IMR-90 (cell line): Measurements from ENCODE around the gene ZNF816. TPM values are rescaled to one million over a fixed set of nuclear protein-coding genes. Genes with fewer than 3 reads are reported as not detected.

Source experiments
- ATAC-seq: fragments of 200-7000 bp; cut with Tn5 transposase; 2 replicates; pipeline ENCODE4 v1.9.1; 2020; ENCODE audit warnings: low read depth, mild to moderate bottlenecking, moderate library complexity
- BruUV-seq: library from RNA; stranded (reverse); fragments of 400-500 nt; replicated peaks from 2 replicates; lab custom pipeline; 2021; lab: Mats Ljungman, UMichigan
- CTCF ChIA-PET: fragments of 300-600 bp; formaldehyde crosslinking; extraction: SDS; loops from one replicate; lab custom pipeline; 2021; ENCODE audit warnings: antibody characterized with exemption; lab: Yijun Ruan, JAX
- POLR2A ChIA-PET: fragments of 300-600 bp; sonication (Branson Sonifier 250); formaldehyde crosslinking; loops from one replicate; lab custom pipeline; 2022; ENCODE audit warnings: antibody characterized with exemption; ENCODE audit not compliant: unreplicated experiment; lab: Charles Lee
- DNase-seq: peaks from one replicate; pipeline ENCODE4 v3.0.0; 2013
- H2AFZ ChIP-seq: replicated peaks from 2 replicates; pipeline ENCODE3; 2013; ENCODE audit warnings: low read length, mild to moderate bottlenecking; ENCODE audit not compliant: poor library complexity
- H2AK5ac ChIP-seq: 2 replicates; pipeline ENCODE4 v1.6.1; 2013; ENCODE audit warnings: low read depth, low read length, inconsistent platforms
- H2AK9ac ChIP-seq: replicated peaks from 2 replicates; pipeline ENCODE3; 2013; ENCODE audit warnings: mild to moderate bottlenecking, low read depth, low read length, moderate library complexity; ENCODE audit not compliant: poor library complexity
- H2BK120ac ChIP-seq: 2 replicates; pipeline ENCODE4 v1.6.1; 2013; ENCODE audit warnings: low read depth, low read length, inconsistent platforms
- H2BK15ac ChIP-seq: 3 replicates; pipeline ENCODE4 v1.6.1; 2013; ENCODE audit warnings: low read depth, low read length, inconsistent platforms
- H2BK20ac ChIP-seq: 2 replicates; pipeline ENCODE4 v1.6.1; 2013; ENCODE audit warnings: low read depth, mild to moderate bottlenecking, inconsistent platforms, low read length, moderate library complexity
- H2BK5ac ChIP-seq: 2 replicates; pipeline ENCODE4 v1.6.1; 2013; ENCODE audit warnings: mild to moderate bottlenecking, low read depth, low read length, inconsistent platforms; ENCODE audit not compliant: poor library complexity, severe bottlenecking
- H3K14ac ChIP-seq: replicated peaks from 2 replicates; pipeline ENCODE4 v1.6.1; 2013; ENCODE audit warnings: low read depth, low read length, inconsistent platforms
- H3K18ac ChIP-seq: 2 replicates; pipeline ENCODE4 v1.6.1; 2013; ENCODE audit warnings: low read depth, low read length, control low read depth
- H3K23ac ChIP-seq: 2 replicates; pipeline ENCODE4 v1.6.1; 2013; ENCODE audit warnings: low read depth, low read length, inconsistent platforms
- H3K27ac ChIP-seq: 2 replicates; pipeline ENCODE4 v1.5.1; 2013; ENCODE audit warnings: mild to moderate bottlenecking, control low read depth, low read length; ENCODE audit not compliant: insufficient read depth
- H3K27me3 ChIP-seq: 2 replicates; pipeline ENCODE4 v1.6.1; 2013; ENCODE audit warnings: low read length; ENCODE audit not compliant: control insufficient read depth, insufficient read depth
- H3K36me3 ChIP-seq: 2 replicates; pipeline ENCODE4 v1.6.1; 2013; ENCODE audit warnings: low read length, mixed read lengths; ENCODE audit not compliant: control insufficient read depth, insufficient read depth
- H3K4ac ChIP-seq: 2 replicates; pipeline ENCODE4 v1.6.1; 2013; ENCODE audit warnings: low read depth, low read length, inconsistent platforms
- H3K4me1 ChIP-seq: 2 replicates; pipeline ENCODE4 v1.6.1; 2013; ENCODE audit warnings: low read length, mixed read lengths; ENCODE audit not compliant: control insufficient read depth, insufficient read depth
- H3K4me2 ChIP-seq: 2 replicates; pipeline ENCODE4 v1.6.1; 2013; ENCODE audit warnings: low read depth, mild to moderate bottlenecking, control low read depth, low read length, moderate library complexity
- H3K4me3 ChIP-seq: 2 replicates; pipeline ENCODE4 v1.5.1; 2013; ENCODE audit warnings: low read depth, mild to moderate bottlenecking, control low read depth, low read length, moderate library complexity; ENCODE audit not compliant: insufficient read depth
- H3K56ac ChIP-seq: 2 replicates; pipeline ENCODE4 v1.6.1; 2013; ENCODE audit warnings: low read length, inconsistent platforms; ENCODE audit not compliant: insufficient read depth; ENCODE audit errors: extremely low read depth
- H3K79me1 ChIP-seq, 2 experiments: 2 replicates each; pipeline ENCODE4 v1.6.1; 2013; ENCODE audit warnings: low read length in 2 of 2, inconsistent platforms in 1 of 2, low read depth in 1 of 2
- H3K9ac ChIP-seq: 2 replicates; pipeline ENCODE4 v1.6.1; 2013; ENCODE audit warnings: low read depth, low read length, control low read depth
- H3K9me1 ChIP-seq: 2 replicates; pipeline ENCODE4 v1.6.1; 2013; ENCODE audit warnings: low read length, inconsistent platforms; ENCODE audit not compliant: insufficient read depth
- H3K9me3 ChIP-seq: 2 replicates; pipeline ENCODE4 v1.6.1; 2013; ENCODE audit warnings: low read length; ENCODE audit not compliant: control insufficient read depth, insufficient read depth
- H4K20me1 ChIP-seq: 2 replicates; pipeline ENCODE4 v1.6.1; 2013; ENCODE audit warnings: low read length, inconsistent platforms; ENCODE audit not compliant: insufficient read depth
- H4K5ac ChIP-seq: 2 replicates; pipeline ENCODE4 v1.6.1; 2013; ENCODE audit warnings: mild to moderate bottlenecking, low read depth, low read length, control low read depth
- H4K8ac ChIP-seq, 2 experiments: 2 replicates each; pipeline ENCODE4 v1.6.1; 2013; ENCODE audit warnings: low read depth in 2 of 2, low read length in 2 of 2, control low read depth in 1 of 2, inconsistent platforms in 1 of 2
- H4K91ac ChIP-seq: 2 replicates; pipeline ENCODE4 v1.6.1; 2013; ENCODE audit warnings: low read depth, low read length, inconsistent platforms; ENCODE audit not compliant: insufficient read depth
- BHLHE40 ChIP-seq: fragments of 150-350 bp; IDR thresholded peaks from 2 replicates; pipeline ENCODE4 v1.6.1; 2016; ENCODE audit warnings: mild to moderate bottlenecking, low read depth, low read length
- CEBPB ChIP-seq: IDR thresholded peaks from 2 replicates; pipeline ENCODE4 v1.6.1; 2012; ENCODE audit warnings: low read depth, low read length, improper control_type of control experiment
- CHD1 ChIP-seq: IDR thresholded peaks from 2 replicates; pipeline ENCODE4 v1.6.1; 2012; ENCODE audit warnings: low read depth, low read length, improper control_type of control experiment
- FOS ChIP-seq: fragments of 150-350 bp; IDR thresholded peaks from 2 replicates; pipeline ENCODE4 v1.6.1; 2016; ENCODE audit warnings: low read depth, low read length
- MAFK ChIP-seq: IDR thresholded peaks from 2 replicates; pipeline ENCODE4 v1.6.1; 2012; ENCODE audit warnings: low read depth, low read length, improper control_type of control experiment
- MAZ ChIP-seq: IDR thresholded peaks from 2 replicates; pipeline ENCODE4 v1.6.1; 2012; ENCODE audit warnings: low read depth, mild to moderate bottlenecking, low read length, improper control_type of control experiment, moderate library complexity, borderline replicate concordance
- MXI1 ChIP-seq: IDR thresholded peaks from 2 replicates; pipeline ENCODE4 v1.6.1; 2012; ENCODE audit warnings: low read depth, mild to moderate bottlenecking, low read length, moderate library complexity, borderline replicate concordance
- NFE2L2 ChIP-seq: fragments of 150-350 bp; IDR thresholded peaks from 2 replicates; pipeline ENCODE4 v1.6.1; 2016; ENCODE audit warnings: low read depth, mild to moderate bottlenecking, low read length
- POLR2A ChIP-seq: IDR thresholded peaks from 2 replicates; pipeline ENCODE4 v1.6.1; 2012; ENCODE audit warnings: mild to moderate bottlenecking, low read depth, low read length
- RAD21 ChIP-seq: IDR thresholded peaks from 2 replicates; pipeline ENCODE4 v1.6.1; 2012; ENCODE audit warnings: low read length, improper control_type of control experiment
- RCOR1 ChIP-seq: IDR thresholded peaks from 2 replicates; pipeline ENCODE4 v1.6.1; 2012; ENCODE audit warnings: mild to moderate bottlenecking, low read length, improper control_type of control experiment; ENCODE audit not compliant: insufficient replicate concordance
- RFX5 ChIP-seq: IDR thresholded peaks from 2 replicates; pipeline ENCODE4 v1.8.0; 2012; ENCODE audit warnings: low read depth, mild to moderate bottlenecking, low read length, moderate library complexity
- SMC3 ChIP-seq: fragments of 150-350 bp; IDR thresholded peaks from 2 replicates; pipeline ENCODE4 v1.6.1; 2016; ENCODE audit warnings: low read depth, mild to moderate bottlenecking, antibody characterized with exemption, low read length, moderate library complexity
- WGBS, 2 experiments: methylation state at CpG; one replicate each; pipeline versions ENCODE4 v1.1.5 to v1.1.7; 2013; ENCODE audit warnings: missing lambda C conversion rate in 2 of 2; ENCODE audit not compliant: insufficient read length in 1 of 2; ENCODE audit errors: extremely low coverage in 2 of 2; 5-methylcytosine and 5-hydroxymethylcytosine counted together
- dilution Hi-C: fragments of 300-500 bp; cut with HindIII; formaldehyde crosslinking; loops from one replicate; pipeline ENCODE4 v1.14.3; 2018; ENCODE audit warnings: low sequenced_read_pairs; ENCODE audit not compliant: unreplicated experiment
- in situ Hi-C: fragments of 300-500 bp; cut with MboI; formaldehyde crosslinking; loops from 3 replicates; pipeline ENCODE4 v1.14.3; 2019; ENCODE audit warnings: low sequenced_read_pairs, inconsistent platforms, mixed read lengths
- intact Hi-C: fragments of 100-400 bp; cut with micrococcal nuclease; formaldehyde crosslinking; loops from 2 replicates; pipeline ENCODE4 v1.10.0; 2022
- polyA plus RNA-seq, 3 experiments: library from polyadenylated mRNA; depleted of rRNA; stranded (reverse); fragments of >200 nt; gene quantifications; 2 replicates each; pipeline ENCODE4 v1.2.3, GENCODE V29; 2012; ENCODE audit warnings: low replicate concordance in 1 of 3
- total RNA-seq: library from RNA; depleted of rRNA; stranded (reverse); fragments of >200 nt; gene quantifications from 2 replicates; pipeline ENCODE4 v1.2.3, GENCODE V29; 2012
- TF ChIP-seq, protein P1 (sequence below): conservative IDR thresholded peaks from 2 replicates; pipeline ENCODE4 v1.5.1; 2012; ENCODE audit warnings: mild to moderate bottlenecking, low read depth, low read length, improper control_type of control experiment
- TF ChIP-seq, protein P2 (sequence below): fragments of 150-350 bp; IDR thresholded peaks from 2 replicates; pipeline ENCODE4 v1.6.1; 2016; ENCODE audit warnings: low read depth, mild to moderate bottlenecking, low read length, moderate library complexity, borderline replicate concordance
- TF ChIP-seq, protein P3 (sequence below): fragments of 150-350 bp; IDR thresholded peaks from 2 replicates; pipeline ENCODE4 v1.6.1; 2017; ENCODE audit warnings: mild to moderate bottlenecking, antibody characterized with exemption, low read length, low read depth

Gene ZNF816
- total and polyA plus RNA-seq, 2 of the 4 experiments (the other 2 are of a cell fraction), result 1.6 to 12.0 TPM

DNA sequence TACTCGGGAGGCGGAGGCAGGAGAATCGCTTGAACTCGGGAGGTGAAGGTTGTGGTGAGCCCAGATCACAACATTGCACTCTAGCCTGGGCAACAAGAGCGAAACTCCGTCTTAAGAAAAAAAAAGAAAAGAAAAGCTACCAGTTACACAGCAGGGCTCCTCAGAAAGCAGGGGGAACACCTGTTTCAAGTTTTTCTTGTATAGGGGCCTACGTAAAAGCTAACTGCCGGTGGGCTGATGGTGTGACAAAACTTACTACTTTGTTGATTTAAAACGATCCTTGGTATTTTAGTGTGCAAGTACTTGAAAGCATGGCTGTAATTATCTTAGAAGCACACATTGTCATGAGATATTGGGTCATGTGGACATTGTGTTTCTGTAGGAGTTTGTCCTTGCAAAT lies 35.3 kb upstream of the ZNF816 start:
- no peak overlapping the region for H3K27ac ChIP-seq
- no peak overlapping the region for H2BK120ac ChIP-seq
- H4K91ac ChIP-seq, result no peak overlapping the region
- H2AK5ac ChIP-seq, result no peak overlapping the region
- intact Hi-C loops (loop anchor here (10.0 kb wide), 1 partner anchor 197 kb away; the partner anchor contains the start of gene ZNF665), dilution Hi-C loops (no loop called here), in situ Hi-C loops (no loop called here)
- no peak overlapping the region for H2BK5ac ChIP-seq
- no peak overlapping the region for H3K14ac ChIP-seq
- no peak overlapping the region for H2BK20ac ChIP-seq
- H3K4me3 ChIP-seq, result no peak overlapping the region
- H3K4me1 ChIP-seq, result no peaks in the 10 kb centered on the region
- H3K9me3 ChIP-seq, result no peaks in the 10 kb centered on the region
- ATAC-seq (no peak), DNase-seq (no peak)
- no peaks in the 10 kb centered on the region for H4K20me1 ChIP-seq
- no peaks in the 10 kb centered on the region for H3K27me3 ChIP-seq
- H2AK9ac ChIP-seq, result no peak overlapping the region
- no peaks in the 10 kb centered on the region for H3K36me3 ChIP-seq
- no peaks in the 10 kb centered on the region for H3K9me1 ChIP-seq
- H3K9ac ChIP-seq, result no peak overlapping the region
- H4K5ac ChIP-seq, result no peak overlapping the region
- H2AFZ ChIP-seq, result no peak overlapping the region
- no peak overlapping the region for H3K4me2 ChIP-seq
- H3K23ac ChIP-seq, result no peak overlapping the region
- H3K4ac ChIP-seq, result no peak overlapping the region
- no peak overlapping the region for H3K18ac ChIP-seq
- TF ChIP-seq MXI1, result no peak
- TF ChIP-seq CHD1, result no peak
- TF ChIP-seq SMC3, result no peak
- TF ChIP-seq POLR2A, result no peak
- TF ChIP-seq NFE2L2, result no peak
- TF ChIP-seq, protein P1, sequence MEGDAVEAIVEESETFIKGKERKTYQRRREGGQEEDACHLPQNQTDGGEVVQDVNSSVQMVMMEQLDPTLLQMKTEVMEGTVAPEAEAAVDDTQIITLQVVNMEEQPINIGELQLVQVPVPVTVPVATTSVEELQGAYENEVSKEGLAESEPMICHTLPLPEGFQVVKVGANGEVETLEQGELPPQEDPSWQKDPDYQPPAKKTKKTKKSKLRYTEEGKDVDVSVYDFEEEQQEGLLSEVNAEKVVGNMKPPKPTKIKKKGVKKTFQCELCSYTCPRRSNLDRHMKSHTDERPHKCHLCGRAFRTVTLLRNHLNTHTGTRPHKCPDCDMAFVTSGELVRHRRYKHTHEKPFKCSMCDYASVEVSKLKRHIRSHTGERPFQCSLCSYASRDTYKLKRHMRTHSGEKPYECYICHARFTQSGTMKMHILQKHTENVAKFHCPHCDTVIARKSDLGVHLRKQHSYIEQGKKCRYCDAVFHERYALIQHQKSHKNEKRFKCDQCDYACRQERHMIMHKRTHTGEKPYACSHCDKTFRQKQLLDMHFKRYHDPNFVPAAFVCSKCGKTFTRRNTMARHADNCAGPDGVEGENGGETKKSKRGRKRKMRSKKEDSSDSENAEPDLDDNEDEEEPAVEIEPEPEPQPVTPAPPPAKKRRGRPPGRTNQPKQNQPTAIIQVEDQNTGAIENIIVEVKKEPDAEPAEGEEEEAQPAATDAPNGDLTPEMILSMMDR, result no peak
- TF ChIP-seq CEBPB, result no peak
- TF ChIP-seq MAZ, result no peak
- TF ChIP-seq, protein P2, sequence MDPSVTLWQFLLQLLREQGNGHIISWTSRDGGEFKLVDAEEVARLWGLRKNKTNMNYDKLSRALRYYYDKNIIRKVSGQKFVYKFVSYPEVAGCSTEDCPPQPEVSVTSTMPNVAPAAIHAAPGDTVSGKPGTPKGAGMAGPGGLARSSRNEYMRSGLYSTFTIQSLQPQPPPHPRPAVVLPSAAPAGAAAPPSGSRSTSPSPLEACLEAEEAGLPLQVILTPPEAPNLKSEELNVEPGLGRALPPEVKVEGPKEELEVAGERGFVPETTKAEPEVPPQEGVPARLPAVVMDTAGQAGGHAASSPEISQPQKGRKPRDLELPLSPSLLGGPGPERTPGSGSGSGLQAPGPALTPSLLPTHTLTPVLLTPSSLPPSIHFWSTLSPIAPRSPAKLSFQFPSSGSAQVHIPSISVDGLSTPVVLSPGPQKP, result no peak
- TF ChIP-seq RCOR1, result no peak
- TF ChIP-seq MAFK, result no peak
- TF ChIP-seq RFX5, result no peak
- TF ChIP-seq BHLHE40, result no peak
- no peak for TF ChIP-seq RAD21
- TF ChIP-seq FOS, result no peak
- TF ChIP-seq, protein P3, sequence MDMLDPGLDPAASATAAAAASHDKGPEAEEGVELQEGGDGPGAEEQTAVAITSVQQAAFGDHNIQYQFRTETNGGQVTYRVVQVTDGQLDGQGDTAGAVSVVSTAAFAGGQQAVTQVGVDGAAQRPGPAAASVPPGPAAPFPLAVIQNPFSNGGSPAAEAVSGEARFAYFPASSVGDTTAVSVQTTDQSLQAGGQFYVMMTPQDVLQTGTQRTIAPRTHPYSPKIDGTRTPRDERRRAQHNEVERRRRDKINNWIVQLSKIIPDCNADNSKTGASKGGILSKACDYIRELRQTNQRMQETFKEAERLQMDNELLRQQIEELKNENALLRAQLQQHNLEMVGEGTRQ, result no peak
- H3K56ac ChIP-seq, result no peak overlapping the region
- no peak overlapping the region for H4K8ac ChIP-seq
- H2BK15ac ChIP-seq, result no peak overlapping the region
- no TSS peak for BruUV-seq
- CTCF ChIA-PET, result no interaction called here
- POLR2A ChIA-PET, result no interaction called here
- WGBS, 2 experiments, result 60% methylated on average over 3 of the region's 9 CpGs; no CpG with 5 or more reads in 1 of the 2 experiments
- H3K79me1 ChIP-seq, result no peaks in the 10 kb centered on the region
